Measurements from ENCODE around the gene LENEP. TPM values are rescaled to one million over a fixed set of nuclear protein-coding genes. Genes with fewer than 3 reads are reported as not detected.
A peak's percentile ranks its signal among the peaks of the same experiment; 100 is the strongest.

LENEP gene
- total RNA-seq, 1 donor from 2014 or later = not detected

- DNase-seq = peak; percentile 71
Observed at GRCh38 chr1:154998818-154999570, 5.6 kb downstream of the LENEP start.

- DNase-seq = peak; percentile 30
Observed at GRCh38 chr1:154999571-155000410, 6.4 kb downstream of the LENEP start.

GRCh38 chr1:155000411-155000725 is 7.0 kb downstream of the LENEP start:
- no peak for DNase-seq

GRCh38 chr1:155000726-155001424 is 7.5 kb downstream of the LENEP start:
- DNase-seq = peak; percentile 80

- no peak for DNase-seq
Observed at GRCh38 chr1:155001425-155001674, 8.0 kb downstream of the LENEP start.

- DNase-seq = peak; percentile 98
Observed at GRCh38 chr1:155001675-155002463, 8.5 kb downstream of the LENEP start.

- DNase-seq = peak; percentile 37
Observed at GRCh38 chr1:155002464-155003226, 9.3 kb downstream of the LENEP start, which contains the start of gene ZBTB7B. Gene ZBTB7B (plus strand): TSS chr1:155002802. CDS start chr1:155014661, 11,859 bp downstream.

GRCh38 chr1:155003227-155003765 is 9.9 kb downstream of the LENEP start:
- peak; percentile 26 for DNase-seq

- peak; percentile 14 for DNase-seq
Observed at GRCh38 chr1:155003766-155004351, 10.5 kb downstream of the LENEP start.

GRCh38 chr1:155004352-155005075 is 11.1 kb downstream of the LENEP start:
- no peak for DNase-seq

GRCh38 chr1:155005076-155006011 is 12.0 kb downstream of the LENEP start:
- DNase-seq = no peak

GRCh38 chr1:155006601-155007101 is 13.3 kb downstream of the LENEP start:
- peak; percentile 4 for DNase-seq

- DNase-seq = no peak
Observed at GRCh38 chr1:155007251-155007828, 14.0 kb downstream of the LENEP start.

GRCh38 chr1:155008015-155008941 is 14.9 kb downstream of the LENEP start:
- no peak for DNase-seq

GRCh38 chr1:155009221-155009711 is 15.9 kb downstream of the LENEP start:
- no peak for DNase-seq

GRCh38 chr1:155009742-155010141 is 16.4 kb downstream of the LENEP start:
- no peak for DNase-seq
